ENCODE results near the gene DMD. TPM values are rescaled to one million over a fixed set of nuclear protein-coding genes. Genes with fewer than 3 reads are reported as not detected.

DMD gene
- polyA plus RNA-seq, 2 of the 4 experiments (the other 2 are of a cell fraction): 0.03 TPM; not detected in 1

GRCh38 chrX:31837445-31838049 is 1373.8 kb downstream of the DMD start:
- Histone ChIP-seq H3K4me1 (no peaks in the 10 kb centered on the region), H3K27ac (no peak overlapping the region), H3K9me3 (no peaks in the 10 kb centered on the region), H3K4me3 (no peak overlapping the region), H3K4me2 (no peak overlapping the region)
- ChIA-PET POLR2A (no interaction called here), CTCF (interaction anchor here (0.6 kb wide), 1 partner anchor 39 kb away, joined by 3 read pairs; no protein-coding TSS in a partner anchor)
- DNase-seq (ENCODE audit: low read depth in 1 of 2, low spot score in 1 of 2) (no peak), FAIRE-seq (no peak), ATAC-seq (no peak)
- 6% methylated on average over 6 of the region's 6 CpGs for WGBS (ENCODE audit: missing lambda C conversion rate)
- TF ChIP-seq TP53 (CRISPR knock-in tag; IDR thresholded peaks at IDR 0.05) (no peak), NFE2L2 (conservative IDR thresholded peaks at IDR 0.05; ENCODE audit: low read length) (no peak), GATA3 (IDR thresholded peaks at IDR 0.05; ENCODE audit: borderline replicate concordance) (no peak), POLR2AphosphoS2 (conservative IDR thresholded peaks at IDR 0.05; ENCODE audit: low read length) (no peak)

GRCh38 chrX:31836479-31836878 is 1374.9 kb downstream of the DMD start:
- H3K4me3 ChIP-seq: no peak overlapping the region
- DNase-seq (ENCODE audit: low read depth in 1 of 2, low spot score in 1 of 2) (no peak), FAIRE-seq (no peak), ATAC-seq (no peak)
- ChIA-PET POLR2A (no interaction called here), CTCF (no interaction called here)
- H3K4me2 ChIP-seq: no peak overlapping the region
- TF ChIP-seq PBX3 (IDR thresholded peaks at IDR 0.05) (no peak), FOSL2 (IDR thresholded peaks at IDR 0.05) (no peak), FOSL2 (CRISPR knock-in tag; IDR thresholded peaks at IDR 0.05) (no peak), ZSCAN20 (CRISPR knock-in tag; IDR thresholded peaks at IDR 0.05) (no peak), KDM1A (IDR thresholded peaks at IDR 0.05; ENCODE audit: low read depth) (no peak), EHMT2 (IDR thresholded peaks at IDR 0.05; ENCODE audit: low read depth) (no peak), HEYL (CRISPR knock-in tag; IDR thresholded peaks at IDR 0.05) (no peak), CBX2 (IDR thresholded peaks at IDR 0.05; ENCODE audit: borderline replicate concordance, low read depth) (no peak), SMC3 (IDR thresholded peaks at IDR 0.05) (no peak), EP300 (IDR thresholded peaks at IDR 0.05) (no peak), MYC (IDR thresholded peaks at IDR 0.05; ENCODE audit: borderline replicate concordance, low read length) (no peak), RARB (CRISPR knock-in tag; IDR thresholded peaks at IDR 0.05) (no peak), RAD21 (conservative IDR thresholded peaks at IDR 0.05 in 1 of 2, IDR thresholded peaks at IDR 0.05 in 1 of 2) (no peak)
- no peaks in the 10 kb centered on the region for H3K4me1 ChIP-seq
- no peak overlapping the region for H3K27ac ChIP-seq
- no peaks in the 10 kb centered on the region for H3K9me3 ChIP-seq
- WGBS (ENCODE audit: missing lambda C conversion rate): 2% methylated on average over 3 of the region's 3 CpGs

GRCh38 chrX:31832263-31832662 is 1379.1 kb downstream of the DMD start:
- TF ChIP-seq KDM1A (IDR thresholded peaks at IDR 0.05; ENCODE audit: low read depth) (no peak), RNF2 (IDR thresholded peaks at IDR 0.05; ENCODE audit: borderline replicate concordance, low read depth) (no peak), ZFP36 (IDR thresholded peaks at IDR 0.05; ENCODE audit: borderline replicate concordance, partially characterized antibody) (no peak), EP300 (IDR thresholded peaks at IDR 0.05) (no peak), SREBF2 (IDR thresholded peaks at IDR 0.05) (no peak), BHLHE40 (IDR thresholded peaks at IDR 0.05; ENCODE audit: low read depth, low read length) (no peak), FOXS1 (CRISPR knock-in tag; IDR thresholded peaks at IDR 0.05) (no peak), RCOR1 (IDR thresholded peaks at IDR 0.05; ENCODE audit: low read depth, low read length) (no peak)
- FAIRE-seq (no peak), DNase-seq (ENCODE audit: low read depth in 1 of 2, low spot score in 1 of 2) (no peak), ATAC-seq (no peak)
- H3K4me1 ChIP-seq: no peaks in the 10 kb centered on the region
- CTCF ChIA-PET: no interaction called here
- no peak overlapping the region for H3K4me3 ChIP-seq
- no peak overlapping the region for H3K27ac ChIP-seq
- POLR2A ChIA-PET: no interaction called here
- no peak overlapping the region for H3K4me2 ChIP-seq
- WGBS (ENCODE audit: missing lambda C conversion rate): 4% methylated on average over 1 of the region's 1 CpG
- no peaks in the 10 kb centered on the region for H3K9me3 ChIP-seq

All from A549 (cell line).